ENCODE measurements around the gene RND2. TPM values are rescaled to one million over a fixed set of nuclear protein-coding genes. Genes with fewer than 3 reads are reported as not detected.

RND2 gene
- polyA plus RNA-seq, 3 donors from 2014 or later: not detected

DNA sequence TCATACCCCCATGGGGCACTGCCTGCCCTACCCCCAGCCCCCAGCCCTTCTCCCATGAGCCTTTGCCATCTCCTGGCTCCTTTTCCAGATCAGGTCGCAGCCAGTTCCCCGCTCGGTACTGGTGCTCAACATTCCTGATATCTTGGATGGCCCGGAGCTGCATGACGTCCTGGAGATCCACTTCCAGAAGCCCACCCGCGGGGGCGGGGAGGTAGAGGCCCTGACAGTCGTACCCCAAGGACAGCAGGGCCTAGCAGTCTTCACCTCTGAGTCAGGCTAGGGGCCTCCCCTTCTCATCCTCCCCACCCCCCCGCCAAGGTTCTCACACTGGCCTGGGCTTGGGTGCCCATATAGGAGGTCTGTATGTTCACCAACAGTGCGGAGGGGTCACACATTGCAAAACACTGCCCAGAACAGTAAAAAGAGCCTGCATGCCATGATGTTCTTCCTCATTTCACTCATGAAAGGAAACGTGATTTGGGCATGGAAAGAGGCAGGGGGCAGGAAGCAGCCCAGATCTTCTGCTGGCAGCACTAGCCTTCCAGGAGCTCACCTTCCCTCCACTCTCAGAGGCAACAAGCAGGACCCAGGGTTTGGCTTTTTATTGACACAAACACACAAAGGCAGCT is 10.9 kb upstream of the RND2 start:
- Mint-ChIP-seq H3K27me3 (ENCODE audit: low read depth in 3 of 3) (peaks cover 0 to 4% (median 0%) of the 10 kb centered on the region in 3 donors), H3K36me3 (peaks cover 0 to 5% (median 4%) of the 10 kb centered on the region in 3 donors), H3K4me3 (no peak overlapping the region), H3K27ac (peak overlapping the region in 2 of 6 donors; percentile 36 to 55), H3K4me1 (peaks cover 9 to 21% of the 10 kb centered on the region in 2 donors), H3K9me3 (no peaks in the 10 kb centered on the region)
- DNase-seq: no peak

DNA sequence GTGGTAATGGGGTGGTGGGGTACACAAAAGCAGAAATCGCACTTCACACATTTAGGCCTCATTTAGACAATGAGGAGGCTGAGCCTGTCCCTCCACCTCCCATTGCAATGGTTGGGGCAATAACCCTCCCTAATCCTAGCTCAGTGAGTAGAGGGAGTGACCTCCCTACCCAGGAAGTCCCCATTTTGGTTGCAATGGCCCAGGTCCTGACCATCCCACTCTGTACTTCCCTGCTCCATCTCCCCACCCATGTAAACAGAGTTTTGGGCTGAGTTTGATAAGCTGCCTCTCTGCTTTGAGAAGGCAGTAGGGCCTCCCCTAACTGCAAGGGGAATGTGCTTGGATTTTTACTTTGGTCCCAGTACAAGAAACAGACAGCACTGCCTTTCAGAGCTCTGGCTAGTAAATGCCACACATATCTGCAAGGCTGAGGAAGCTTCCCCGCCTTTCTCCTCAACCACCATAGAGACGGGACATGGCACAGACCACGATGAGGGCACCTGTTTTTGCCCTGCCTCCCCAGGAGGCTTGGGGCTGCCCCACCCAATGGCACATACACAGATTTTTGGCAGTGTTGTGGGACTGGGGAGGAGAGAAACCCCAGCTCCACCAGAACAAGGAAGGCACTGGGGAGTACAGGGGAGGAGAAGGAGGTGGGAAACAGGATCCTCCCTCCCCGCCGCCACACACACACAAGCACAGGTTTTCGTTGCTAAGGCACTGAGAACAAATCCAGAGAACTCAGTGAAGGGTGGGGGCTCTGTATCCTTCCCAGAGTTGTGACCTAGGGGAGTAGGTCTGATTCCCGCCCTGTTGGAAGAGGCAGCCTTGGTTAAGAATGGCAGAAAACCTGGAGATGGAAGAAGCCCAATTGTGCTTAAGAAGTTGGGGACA is 10.1 kb upstream of the RND2 start:
- Mint-ChIP-seq H3K27me3 (ENCODE audit: low read depth in 3 of 3) (peaks cover 0 to 4% (median 0%) of the 10 kb centered on the region in 3 donors), H3K27ac (peak overlapping the region; percentile 7 to 55 (median 37)), H3K4me3 (no peak overlapping the region), H3K9me3 (no peaks in the 10 kb centered on the region), H3K36me3 (peaks cover 0 to 5% (median 4%) of the 10 kb centered on the region in 3 donors), H3K4me1 (peaks cover 15 to 21% of the 10 kb centered on the region in 2 donors)
- DNase-seq: no peak

DNA sequence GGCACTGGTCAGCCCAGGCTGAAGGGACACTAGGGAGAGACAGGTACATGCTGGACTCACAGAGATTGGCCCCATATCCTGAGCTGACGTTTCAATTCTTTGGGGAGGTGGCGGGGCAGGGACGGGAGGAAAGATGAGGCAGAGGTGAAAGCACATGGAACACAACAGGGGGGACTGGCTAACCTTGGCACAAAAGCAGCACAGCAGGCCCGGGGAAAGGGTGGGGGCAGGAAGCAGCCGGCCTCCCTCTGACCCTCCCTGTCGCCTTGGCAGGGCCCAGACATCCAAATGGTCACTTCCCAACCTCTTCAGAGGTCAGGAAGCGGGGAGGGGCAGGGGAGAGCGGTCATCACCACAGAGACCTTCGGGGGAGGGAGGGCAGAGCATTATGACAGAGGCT is 9.5 kb upstream of the RND2 start:
- Mint-ChIP-seq H3K4me3 (no peak overlapping the region), H3K9me3 (no peaks in the 10 kb centered on the region), H3K4me1 (peaks cover 14 to 16% of the 10 kb centered on the region in 2 donors), H3K36me3 (peaks cover 0 to 5% (median under 1%) of the 10 kb centered on the region in 3 donors), H3K27me3 (ENCODE audit: low read depth in 3 of 3) (peaks cover 0 to 4% (median 3%) of the 10 kb centered on the region in 3 donors), H3K27ac (peak overlapping the region in 2 of 6 donors; percentile 17 to 46)
- DNase-seq: no peak

DNA sequence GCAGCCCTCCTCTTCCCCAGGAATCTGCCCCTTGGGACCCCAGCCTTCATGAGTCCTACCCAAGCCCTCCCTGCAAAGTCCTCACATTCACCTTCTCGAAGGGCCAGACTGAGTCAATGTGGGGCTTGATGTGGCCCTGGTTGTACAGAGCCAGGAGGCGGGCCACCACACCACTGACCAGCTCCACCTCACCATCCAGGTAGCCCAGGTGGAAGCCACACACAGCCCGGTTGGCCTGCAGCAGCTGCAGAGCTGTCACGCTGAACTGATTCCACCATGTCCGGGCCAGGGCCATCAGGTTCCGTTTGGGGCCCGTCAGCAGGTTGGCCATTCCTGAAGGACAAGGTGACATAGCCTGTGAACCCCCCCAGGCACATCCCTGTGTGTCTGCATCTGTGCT is 8.8 kb upstream of the RND2 start:
- Mint-ChIP-seq H3K27ac (peak overlapping the region in 2 of 6 donors; percentile 53 to 72), H3K4me1 (peaks cover 16 to 20% of the 10 kb centered on the region in 2 donors), H3K36me3 (peaks cover 0 to 5% (median 0%) of the 10 kb centered on the region in 3 donors), H3K4me3 (no peak overlapping the region), H3K9me3 (no peaks in the 10 kb centered on the region), H3K27me3 (ENCODE audit: low read depth in 3 of 3) (peaks cover 0 to 4% (median 3%) of the 10 kb centered on the region in 3 donors)
- DNase-seq: no peak

DNA sequence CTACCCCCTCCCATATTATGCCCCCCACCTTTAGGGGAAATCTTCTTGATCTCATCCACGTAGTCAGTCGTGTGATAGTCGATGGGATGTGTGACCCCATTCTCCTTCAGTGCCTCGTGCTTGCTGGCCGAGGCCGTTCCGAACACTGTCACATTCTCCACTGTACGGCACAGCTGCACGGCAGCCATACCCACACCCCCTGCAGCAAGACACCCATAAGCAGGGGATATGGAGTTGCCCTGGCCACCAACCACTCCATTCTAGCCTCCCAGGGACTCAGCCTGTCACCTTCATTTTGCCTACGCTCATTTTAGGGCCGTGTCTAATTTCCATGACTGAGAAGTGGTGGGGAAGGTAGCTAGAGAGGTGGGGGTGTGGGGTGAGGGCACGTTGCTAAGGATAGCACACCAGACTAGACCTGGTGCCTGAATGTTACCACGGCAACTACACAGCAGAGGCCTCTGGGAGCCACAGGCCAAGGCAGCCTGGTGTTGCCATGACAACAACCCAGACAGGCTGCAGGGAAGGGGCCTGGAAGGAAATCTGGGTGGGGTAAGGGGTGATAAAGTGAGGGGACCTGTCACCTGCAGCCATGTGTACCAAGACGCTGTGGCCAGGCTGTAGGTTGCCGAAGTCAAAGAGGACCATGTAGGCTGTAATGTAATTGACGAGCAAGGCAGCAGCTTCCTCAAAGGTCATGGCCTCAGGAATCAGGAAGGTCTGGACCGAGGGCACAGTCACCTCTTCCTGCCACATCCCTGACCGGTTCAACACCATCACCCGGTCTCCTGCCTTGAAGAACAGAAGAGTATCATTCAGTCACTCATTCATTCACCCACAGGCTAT is 6.8 kb upstream of the RND2 start:
- Mint-ChIP-seq H3K9me3 (no peaks in the 10 kb centered on the region), H3K27ac (peak overlapping the region in 2 of 6 donors; percentile 29 to 60), H3K4me1 (peaks cover 12 to 23% of the 10 kb centered on the region in 2 donors), H3K4me3 (peak overlapping the region in 1 of 5 donors; percentile 16), H3K27me3 (ENCODE audit: low read depth in 3 of 3) (peaks cover 0 to 3% (median 3%) of the 10 kb centered on the region in 3 donors), H3K36me3 (no peaks in the 10 kb centered on the region)
- DNase-seq: peak in 2 of 3 donors; percentile 14 to 18

DNA sequence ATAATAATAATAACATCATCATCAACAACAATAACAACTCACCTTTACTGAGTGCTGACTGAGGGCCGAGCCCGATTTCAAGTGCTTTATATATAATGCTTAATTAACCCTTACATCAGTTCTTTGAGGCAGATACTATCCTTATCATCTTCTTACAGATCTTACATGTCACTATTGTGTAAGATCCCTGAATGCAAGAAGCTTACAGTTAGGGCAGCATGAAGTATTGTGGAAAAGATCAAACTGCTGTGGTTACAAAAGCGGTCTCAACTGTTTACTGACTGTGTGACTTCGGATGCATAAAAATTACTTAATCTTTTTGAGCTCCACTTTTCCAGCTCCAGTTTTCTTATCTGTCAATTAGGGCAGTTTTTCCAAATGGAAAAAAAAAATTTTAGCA is 6.1 kb upstream of the RND2 start:
- H3K36me3 Mint-ChIP-seq: no peaks in the 10 kb centered on the region
- no peaks in the 10 kb centered on the region for H3K9me3 Mint-ChIP-seq
- no peak for DNase-seq
- H3K27ac Mint-ChIP-seq: peak overlapping the region in 2 of 6 donors; percentile 15 to 60
- H3K27me3 Mint-ChIP-seq (ENCODE audit: low read depth in 3 of 3): peaks cover 0 to 3% (median 3%) of the 10 kb centered on the region in 3 donors
- no peak overlapping the region for H3K4me3 Mint-ChIP-seq
- peaks cover 12 to 26% of the 10 kb centered on the region in 2 donors for H3K4me1 Mint-ChIP-seq

DNA sequence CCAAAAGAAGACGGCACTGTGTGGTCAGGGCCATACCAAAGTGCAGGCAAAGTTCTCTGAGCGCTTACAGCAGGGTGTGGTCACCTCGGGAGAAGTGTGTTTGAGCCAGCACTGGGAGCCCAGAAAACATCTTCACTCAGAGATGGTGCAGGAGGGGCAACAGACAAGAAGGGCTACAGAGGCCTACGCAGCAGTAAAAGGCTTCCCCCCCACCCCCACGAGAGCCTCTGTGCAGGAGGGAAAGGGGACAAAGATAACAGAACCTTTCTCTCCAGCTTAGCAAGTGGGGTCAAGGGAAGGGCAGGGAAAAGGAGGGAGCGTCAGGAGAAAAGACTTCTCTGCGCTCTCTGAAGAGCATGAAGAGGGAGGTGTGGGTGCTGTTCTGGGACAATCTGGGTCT is 5.6 kb upstream of the RND2 start:
- H3K9me3 Mint-ChIP-seq: no peaks in the 10 kb centered on the region
- DNase-seq: no peak
- peak overlapping the region in 1 of 6 donors; percentile 71 for H3K27ac Mint-ChIP-seq
- peaks cover 3 to 8% (median 5%) of the 10 kb centered on the region in 3 donors for H3K27me3 Mint-ChIP-seq (ENCODE audit: low read depth in 3 of 3)
- H3K36me3 Mint-ChIP-seq: no peaks in the 10 kb centered on the region
- H3K4me3 Mint-ChIP-seq: peak overlapping the region in 4 of 5 donors; percentile 38 to 87 (median 48)
- H3K4me1 Mint-ChIP-seq: peaks cover 16 to 29% of the 10 kb centered on the region in 2 donors

DNA sequence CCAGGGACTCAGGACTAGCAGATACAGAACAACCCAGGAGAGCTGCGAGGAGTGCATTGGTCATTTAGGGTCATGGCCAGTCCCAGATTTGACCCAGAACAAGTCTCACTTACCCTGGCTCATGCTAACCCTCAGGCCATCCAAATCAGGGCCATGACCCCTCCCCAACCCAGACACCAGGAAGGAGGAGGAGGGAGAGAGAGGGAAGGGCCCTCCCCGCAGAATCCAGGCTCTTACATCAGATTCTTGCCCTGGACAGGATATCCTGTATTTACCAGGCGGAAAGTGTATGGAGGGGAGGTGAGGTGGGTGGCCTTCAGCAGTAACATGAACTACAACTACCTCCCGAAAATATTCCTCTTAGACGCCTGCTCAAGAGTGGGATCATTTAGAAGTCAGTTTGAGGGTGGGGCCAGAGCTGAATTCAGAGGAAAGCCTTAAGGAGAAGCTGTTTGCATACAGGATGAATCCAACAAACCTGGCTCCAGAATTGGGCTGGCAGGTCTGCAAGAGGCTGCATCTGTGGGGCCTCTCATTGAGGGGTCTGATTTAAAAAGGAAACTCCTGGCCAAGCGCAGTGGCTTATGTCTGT is 4.9 kb upstream of the RND2 start:
- peak overlapping the region in 1 of 6 donors; percentile 22 for H3K27ac Mint-ChIP-seq
- peak overlapping the region; percentile 23 to 87 (median 61) for H3K4me3 Mint-ChIP-seq
- peaks cover 5 to 10% (median 6%) of the 10 kb centered on the region in 3 donors for H3K27me3 Mint-ChIP-seq (ENCODE audit: low read depth in 3 of 3)

DNA sequence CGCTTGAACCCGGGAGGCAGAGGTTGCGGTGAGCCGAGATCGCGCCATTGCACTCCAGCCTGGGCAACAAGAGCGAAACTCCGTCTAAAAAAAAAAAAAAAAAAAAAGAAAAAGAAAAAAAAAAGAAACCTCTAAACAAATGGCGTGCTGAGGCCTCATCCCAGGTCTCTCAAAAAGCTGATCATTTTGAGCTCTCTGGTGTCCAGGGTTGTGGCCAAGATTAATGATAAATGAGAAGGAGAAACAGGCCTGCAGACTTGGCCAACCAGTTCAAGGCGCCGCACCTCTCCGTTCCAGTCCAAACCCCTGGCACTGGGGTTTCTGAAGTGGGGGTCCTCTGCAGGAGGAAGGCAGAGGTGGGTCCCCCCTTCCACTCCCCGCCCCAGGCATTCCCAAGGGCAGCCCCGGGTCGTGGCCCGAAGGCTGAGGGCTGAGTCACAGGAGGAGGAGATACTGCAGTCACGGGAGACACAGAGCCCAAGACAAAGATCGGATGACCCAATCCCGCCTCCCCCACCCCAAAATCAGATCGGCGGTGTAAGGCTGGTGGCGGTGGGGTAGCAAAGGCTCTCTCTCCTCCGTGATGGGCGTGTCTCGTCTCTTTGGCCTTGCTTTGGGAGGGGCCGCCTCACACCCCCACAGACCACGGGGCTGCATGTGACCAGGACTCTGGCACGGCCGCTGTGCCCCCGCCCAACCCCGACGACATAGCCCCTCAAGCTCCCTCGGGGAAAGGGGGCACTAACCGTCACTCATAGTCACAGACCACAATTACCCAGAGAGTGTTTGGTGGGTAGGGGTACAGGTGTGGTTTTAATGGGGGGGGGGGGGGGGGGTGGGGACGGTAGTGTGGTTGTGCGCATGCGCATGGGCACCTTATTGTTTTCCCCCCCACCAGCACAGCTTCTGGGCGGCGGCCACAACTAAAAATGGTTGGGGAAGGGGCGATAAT is 4.0 kb upstream of the RND2 start:
- Mint-ChIP-seq H3K9me3 (no peaks in the 10 kb centered on the region), H3K27ac (peak overlapping the region in 4 of 6 donors; percentile 8 to 85 (median 63)), H3K36me3 (no peaks in the 10 kb centered on the region), H3K4me3 (peak overlapping the region; percentile 85 to 95 (median 89)), H3K27me3 (ENCODE audit: low read depth in 3 of 3) (peaks cover 5 to 10% (median 6%) of the 10 kb centered on the region in 3 donors), H3K4me1 (peaks cover 23 to 37% of the 10 kb centered on the region in 2 donors)
- DNase-seq: peak; percentile 41 to 45 (median 43)

More for the DNA sequence above, 4.9 kb upstream of the RND2 start:
- Mint-ChIP-seq H3K4me1 (peaks cover 23 to 34% of the 10 kb centered on the region in 2 donors), H3K36me3 (no peaks in the 10 kb centered on the region), H3K9me3 (no peaks in the 10 kb centered on the region)
- no peak for DNase-seq

DNA sequence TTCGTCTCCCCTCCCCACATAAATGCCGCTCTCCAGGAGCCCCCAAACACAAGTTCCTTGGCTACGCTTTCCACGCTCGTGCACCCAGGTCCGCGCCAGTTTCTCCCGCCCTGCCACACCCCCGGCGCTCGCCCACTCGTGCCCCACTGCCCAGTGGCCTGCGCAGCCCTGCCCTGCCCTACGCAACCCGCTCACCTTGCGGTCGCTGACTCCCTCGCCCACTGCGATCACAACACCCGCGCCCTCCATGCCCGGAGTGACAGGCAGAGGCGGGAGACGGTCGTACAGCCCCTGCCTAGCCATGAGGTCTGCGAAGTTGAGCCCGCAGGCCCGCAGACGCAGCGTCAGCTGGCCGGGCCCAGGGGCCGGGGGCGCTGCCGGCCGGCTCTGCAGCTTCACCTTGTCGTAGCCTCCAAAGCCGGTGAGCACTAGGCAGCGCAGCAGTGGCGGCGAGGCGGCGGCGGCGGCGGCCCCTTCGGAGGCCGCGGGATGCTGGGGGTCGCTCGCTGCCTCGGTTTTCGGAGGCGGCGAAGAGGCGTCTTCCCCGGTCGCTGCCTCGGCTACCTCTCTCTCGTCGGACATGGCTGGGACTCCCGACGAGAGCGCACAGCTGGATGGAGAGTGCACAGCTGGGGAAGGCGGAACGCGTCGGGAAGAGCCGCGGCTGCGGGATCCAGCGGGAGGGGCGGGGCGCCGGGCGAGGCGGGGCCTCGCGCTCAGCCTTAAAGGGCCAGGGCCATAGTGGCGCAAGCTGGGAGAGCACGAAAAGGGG is 3.1 kb upstream of the RND2 start, which contains the start of gene VAT1:
TSS of gene VAT1 (minus strand) at position 645 of the 772 bp plus-strand sequence. CDS start at position 582, 63 bp downstream.
- Mint-ChIP-seq H3K9me3 (no peaks in the 10 kb centered on the region), H3K27me3 (ENCODE audit: low read depth in 3 of 3) (peaks cover 5 to 10% (median 6%) of the 10 kb centered on the region in 3 donors), H3K36me3 (no peaks in the 10 kb centered on the region), H3K27ac (peak within 1 kb of the TSS in 4 of 6 donors; percentile 8 to 85 (median 63)), H3K4me3 (peak within 1 kb of the TSS; percentile 85 to 95 (median 89)), H3K4me1 (peaks cover 23 to 37% of the 10 kb centered on the region in 2 donors)
- peak; percentile 53 to 56 (median 55) for DNase-seq

DNA sequence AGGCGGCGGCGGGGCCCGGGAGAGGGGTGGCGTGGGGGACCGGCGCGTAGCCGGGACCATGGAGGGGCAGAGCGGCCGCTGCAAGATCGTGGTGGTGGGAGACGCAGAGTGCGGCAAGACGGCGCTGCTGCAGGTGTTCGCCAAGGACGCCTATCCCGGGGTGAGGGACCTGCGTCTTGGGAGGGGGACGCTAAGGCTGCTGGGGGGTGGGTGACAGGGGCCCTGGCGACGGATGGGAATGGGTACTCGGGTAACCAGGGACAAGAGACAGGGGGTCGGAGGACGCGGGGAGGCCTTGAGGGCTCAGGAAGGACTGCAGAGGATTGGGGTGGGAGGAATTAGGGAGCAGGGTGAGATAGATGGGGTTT is 243 bp downstream of the RND2 start:
- no peaks in the 10 kb centered on the region for H3K36me3 Mint-ChIP-seq
- peak overlapping the region; percentile 60 to 81 (median 72) for H3K4me3 Mint-ChIP-seq
- H3K9me3 Mint-ChIP-seq: no peaks in the 10 kb centered on the region
- peaks cover 7 to 9% (median 7%) of the 10 kb centered on the region in 3 donors for H3K27me3 Mint-ChIP-seq (ENCODE audit: low read depth in 3 of 3)
- no peak for DNase-seq
- peak overlapping the region in 3 of 6 donors; percentile 34 to 89 (median 67) for H3K27ac Mint-ChIP-seq
- peaks cover 17 to 24% of the 10 kb centered on the region in 2 donors for H3K4me1 Mint-ChIP-seq
